ENCODE measurements around the gene ENOX1.
A peak's percentile ranks its signal among the peaks of the same experiment; 100 is the strongest.

The ENOX1 gene

GRCh38 chr13:43273362-43273761, 513.4 kb downstream of the ENOX1 start:
- peak; percentile 60; the same call in 1 of the 2 replicates for TF ChIP-seq ZNF449 (tag by site-specific recombination; IDR thresholded peaks at IDR 0.05)
- no peak for TF ChIP-seq ZNF610 (tag by site-specific recombination; IDR thresholded peaks at IDR 0.05; ENCODE audit: borderline replicate concordance)
- no peak for TF ChIP-seq ZNF404 (tag by site-specific recombination; IDR thresholded peaks at IDR 0.05)
- Histone ChIP-seq H3K4me3 (ENCODE audit: low read depth, low read length) (no peak overlapping the region), H3K4me1 (ENCODE audit: control insufficient read depth, insufficient read depth, low read length) (peaks cover 6% of the 10 kb centered on the region; the same call in 1 of the 2 replicates), H3K27ac (ENCODE audit: extremely low read depth, low read depth, low read length) (no peak overlapping the region), H3K36me3 (ENCODE audit: control insufficient read depth in 2 of 2, insufficient read depth in 1 of 2, low read length in 2 of 2) (no peaks in the 10 kb centered on the region), H3K9me3 (ENCODE audit: control insufficient read depth, insufficient read depth, low read depth, low read length) (no peaks in the 10 kb centered on the region)
- POLR2A ChIA-PET, result no interaction called here
- CTCF ChIA-PET, result no interaction called here

GRCh38 chr13:43272851-43273250, 513.9 kb downstream of the ENOX1 start:
- POLR2A ChIA-PET, result no interaction called here
- Histone ChIP-seq H3K4me3 (ENCODE audit: low read depth, low read length) (no peak overlapping the region), H3K4me1 (ENCODE audit: control insufficient read depth, insufficient read depth, low read length) (peaks cover 6% of the 10 kb centered on the region; the same call in 1 of the 2 replicates), H3K36me3 (ENCODE audit: control insufficient read depth in 2 of 2, insufficient read depth in 1 of 2, low read length in 2 of 2) (no peaks in the 10 kb centered on the region), H3K9me3 (ENCODE audit: control insufficient read depth, insufficient read depth, low read depth, low read length) (no peaks in the 10 kb centered on the region), H3K27ac (ENCODE audit: extremely low read depth, low read depth, low read length) (no peak overlapping the region)
- peak; percentile 60; the same call in 1 of the 2 replicates for TF ChIP-seq EGR2 (tag by site-specific recombination; IDR thresholded peaks at IDR 0.05; ENCODE audit: low read depth)
- TF ChIP-seq SALL2 (tag by site-specific recombination; IDR thresholded peaks at IDR 0.05; ENCODE audit: borderline replicate concordance), result no peak
- peak; percentile 75 for TF ChIP-seq ZFHX2 (tag by site-specific recombination; conservative IDR thresholded peaks at IDR 0.05)
- TF ChIP-seq GLI4 (tag by site-specific recombination; IDR thresholded peaks at IDR 0.05), result no peak
- TF ChIP-seq FEZF1 (tag by site-specific recombination; IDR thresholded peaks at IDR 0.05), result peak; percentile 22; the same call in 1 of the 2 replicates
- TF ChIP-seq SP7 (tag by site-specific recombination; IDR thresholded peaks at IDR 0.05), result peak; percentile 28; the same call in 1 of the 2 replicates
- 0 out of 2 replicates have a peak, but pooled peaks have one; percentile 13 for TF ChIP-seq GLIS1 (tag by site-specific recombination; IDR thresholded peaks at IDR 0.05)
- 0 out of 2 replicates have a peak, but pooled peaks have one; percentile 19 for TF ChIP-seq ZNF18 (tag by site-specific recombination; IDR thresholded peaks at IDR 0.05)
- CTCF ChIA-PET, result interaction anchor here (0.6 kb wide), 1 partner anchor 121 kb away, joined by 3 read pairs; no protein-coding TSS in a partner anchor

GRCh38 chr13:43271152-43271551, 515.6 kb downstream of the ENOX1 start:
- ChIA-PET CTCF (interaction anchor here (0.7 kb wide), 2 partner anchors 20 to 581 kb away, joined by 3 to 5 read pairs; no protein-coding TSS in a partner anchor), POLR2A (no interaction called here)
- Histone ChIP-seq H3K4me1 (ENCODE audit: control insufficient read depth, insufficient read depth, low read length) (peaks cover 6% of the 10 kb centered on the region; the same call in 1 of the 2 replicates), H3K27ac (ENCODE audit: extremely low read depth, low read depth, low read length) (no peak overlapping the region), H3K36me3 (ENCODE audit: control insufficient read depth in 2 of 2, insufficient read depth in 1 of 2, low read length in 2 of 2) (no peaks in the 10 kb centered on the region), H3K9me3 (ENCODE audit: control insufficient read depth, insufficient read depth, low read depth, low read length) (no peaks in the 10 kb centered on the region), H3K4me3 (ENCODE audit: low read depth, low read length) (no peak overlapping the region)
- no peak for TF ChIP-seq ZNF707 (tag by site-specific recombination; IDR thresholded peaks at IDR 0.05)
- no peak for TF ChIP-seq ZNF140 (tag by site-specific recombination; IDR thresholded peaks at IDR 0.05)
- no peak for TF ChIP-seq ZNF580 (tag by site-specific recombination; IDR thresholded peaks at IDR 0.05)
- TF ChIP-seq ZNF248 (tag by site-specific recombination; IDR thresholded peaks at IDR 0.05), result no peak
- TF ChIP-seq ZNF639 (tag by site-specific recombination; IDR thresholded peaks at IDR 0.05), result no peak
- TF ChIP-seq ZNF280D (tag by site-specific recombination; IDR thresholded peaks at IDR 0.05), result no peak
- TF ChIP-seq HOXA7 (CRISPR knock-in tag; IDR thresholded peaks at IDR 0.05; ENCODE audit: borderline replicate concordance), result no peak
- TF ChIP-seq KLF9 (tag by site-specific recombination; IDR thresholded peaks at IDR 0.05; ENCODE audit: low read depth), result no peak
- no peak for TF ChIP-seq KLF10 (tag by site-specific recombination; IDR thresholded peaks at IDR 0.05)
- TF ChIP-seq ZNF677 (tag by site-specific recombination; IDR thresholded peaks at IDR 0.05), result no peak
- no peak for TF ChIP-seq ZSCAN4 (tag by site-specific recombination; IDR thresholded peaks at IDR 0.05)
- TF ChIP-seq ZNF292 (tag by site-specific recombination; IDR thresholded peaks at IDR 0.05; ENCODE audit: borderline replicate concordance, low read depth), result no peak

All from HEK293 (cell line).